ENCODE measurements around the gene ASCL4. TPM values are rescaled to one million over a fixed set of nuclear protein-coding genes. Genes with fewer than 3 reads are reported as not detected.
A peak's percentile ranks its signal among the peaks of the same experiment; 100 is the strongest.

The ASCL4 gene
- total RNA-seq, 1 experiment from 2014 or later, result not detected

DNA sequence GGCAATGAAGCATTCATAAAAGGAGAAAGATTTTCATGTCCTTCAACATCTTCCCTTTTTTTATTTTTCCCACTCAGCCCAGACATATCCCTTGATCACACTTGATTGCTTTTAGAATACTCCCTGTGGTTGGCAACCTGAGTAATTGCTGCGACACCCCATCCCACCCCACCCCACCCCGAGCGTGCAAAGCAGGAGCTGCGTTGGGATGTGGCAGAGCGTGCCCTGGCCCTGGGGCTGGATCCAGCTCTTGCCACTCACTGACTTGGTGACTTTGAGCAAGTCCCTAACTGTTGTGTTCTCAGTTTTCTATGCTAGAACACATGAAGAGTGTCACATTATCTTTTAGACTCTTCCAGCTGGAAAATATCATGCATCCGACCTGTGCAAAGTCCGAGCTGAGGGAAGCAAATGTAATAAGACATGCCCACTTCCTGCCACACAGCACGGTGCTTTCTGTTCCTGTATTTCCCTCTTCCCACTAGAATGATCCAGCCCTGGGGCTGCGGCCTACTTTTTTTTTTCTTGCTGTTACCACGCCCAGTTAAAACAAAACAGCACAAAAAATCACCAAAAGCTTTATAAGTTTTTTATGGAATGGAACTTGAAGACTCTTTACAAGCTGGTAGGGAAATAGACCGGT, 4.0 kb downstream of the ASCL4 start:
- DNase-seq (ENCODE audit: low read depth), result no peak

DNA sequence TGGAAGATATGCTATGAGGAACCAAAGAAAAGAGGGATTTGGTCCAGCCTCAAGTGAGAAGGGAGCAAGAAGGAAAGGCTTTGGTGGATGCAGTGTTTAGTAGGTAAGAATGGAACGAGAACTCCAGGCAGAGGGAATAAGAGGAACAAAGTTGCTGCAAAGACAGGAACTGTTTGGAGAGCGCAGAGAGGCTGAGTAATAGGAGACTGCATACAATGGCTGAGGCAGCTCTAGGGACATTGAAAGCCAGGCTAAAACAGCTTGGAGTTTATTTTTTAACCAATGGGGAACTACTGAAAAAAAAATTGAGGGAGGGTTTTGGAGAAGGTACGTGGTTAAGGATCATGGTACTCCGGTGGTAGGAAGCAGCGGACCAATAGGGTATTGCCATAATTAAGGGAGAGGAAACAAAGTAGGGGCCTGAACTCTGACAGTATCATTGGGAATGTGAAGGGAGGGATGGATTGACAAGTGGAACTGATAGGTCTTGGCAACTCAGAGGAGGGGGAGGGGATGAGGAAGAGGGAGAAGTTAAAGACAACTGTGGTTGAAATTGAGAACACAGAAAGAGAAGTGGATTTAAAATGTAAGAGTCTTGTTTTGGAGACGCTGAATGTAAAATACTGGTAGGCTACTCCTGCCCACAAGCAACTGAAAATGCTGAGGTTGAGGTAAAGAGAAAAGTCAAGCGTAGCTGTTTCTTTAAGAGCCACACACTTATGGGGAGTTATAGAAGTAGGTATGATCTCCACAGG, 4.8 kb downstream of the ASCL4 start:
- DNase-seq (ENCODE audit: low read depth), result no peak

DNA sequence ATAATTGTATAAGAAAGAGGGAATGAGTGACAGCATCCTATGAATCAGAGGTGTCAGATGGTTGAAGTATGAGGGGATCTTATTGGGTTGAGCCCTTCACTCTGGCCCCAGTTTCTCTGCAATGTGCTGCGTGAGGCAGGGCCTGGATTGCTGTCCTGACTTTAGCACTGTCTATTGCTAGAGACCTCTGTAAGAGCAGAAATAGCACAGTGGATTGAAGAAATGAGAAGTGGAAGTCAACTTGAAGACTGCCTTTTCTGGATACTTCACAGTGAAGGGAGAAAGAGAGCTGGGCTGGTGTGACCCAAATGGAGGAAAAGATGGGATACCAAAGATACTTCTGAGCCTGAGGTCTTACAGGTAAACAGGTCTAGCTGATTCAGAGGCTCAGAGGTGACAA, 5.8 kb downstream of the ASCL4 start:
- no peak for DNase-seq (ENCODE audit: low read depth)

DNA sequence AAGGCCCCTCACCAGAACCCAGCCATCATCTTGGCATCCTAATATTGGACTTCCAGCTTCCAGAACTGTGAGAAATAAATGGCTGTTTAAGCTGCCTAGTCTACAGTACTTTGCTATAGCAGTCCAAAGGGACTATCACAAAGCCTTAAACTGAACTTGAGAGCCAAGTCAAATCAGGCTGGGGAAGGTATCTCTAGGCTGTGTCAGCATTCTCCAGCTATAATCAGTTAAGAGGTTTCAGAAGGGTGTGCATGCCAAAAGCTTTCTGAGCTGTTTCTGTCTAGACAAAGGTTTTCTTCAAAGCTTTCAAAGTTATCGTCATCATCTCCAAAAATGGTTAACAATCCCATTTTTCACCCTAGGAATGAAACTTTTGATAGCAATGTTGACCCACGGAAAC, 7.6 kb downstream of the ASCL4 start:
- no peak for DNase-seq (ENCODE audit: low read depth)

DNA sequence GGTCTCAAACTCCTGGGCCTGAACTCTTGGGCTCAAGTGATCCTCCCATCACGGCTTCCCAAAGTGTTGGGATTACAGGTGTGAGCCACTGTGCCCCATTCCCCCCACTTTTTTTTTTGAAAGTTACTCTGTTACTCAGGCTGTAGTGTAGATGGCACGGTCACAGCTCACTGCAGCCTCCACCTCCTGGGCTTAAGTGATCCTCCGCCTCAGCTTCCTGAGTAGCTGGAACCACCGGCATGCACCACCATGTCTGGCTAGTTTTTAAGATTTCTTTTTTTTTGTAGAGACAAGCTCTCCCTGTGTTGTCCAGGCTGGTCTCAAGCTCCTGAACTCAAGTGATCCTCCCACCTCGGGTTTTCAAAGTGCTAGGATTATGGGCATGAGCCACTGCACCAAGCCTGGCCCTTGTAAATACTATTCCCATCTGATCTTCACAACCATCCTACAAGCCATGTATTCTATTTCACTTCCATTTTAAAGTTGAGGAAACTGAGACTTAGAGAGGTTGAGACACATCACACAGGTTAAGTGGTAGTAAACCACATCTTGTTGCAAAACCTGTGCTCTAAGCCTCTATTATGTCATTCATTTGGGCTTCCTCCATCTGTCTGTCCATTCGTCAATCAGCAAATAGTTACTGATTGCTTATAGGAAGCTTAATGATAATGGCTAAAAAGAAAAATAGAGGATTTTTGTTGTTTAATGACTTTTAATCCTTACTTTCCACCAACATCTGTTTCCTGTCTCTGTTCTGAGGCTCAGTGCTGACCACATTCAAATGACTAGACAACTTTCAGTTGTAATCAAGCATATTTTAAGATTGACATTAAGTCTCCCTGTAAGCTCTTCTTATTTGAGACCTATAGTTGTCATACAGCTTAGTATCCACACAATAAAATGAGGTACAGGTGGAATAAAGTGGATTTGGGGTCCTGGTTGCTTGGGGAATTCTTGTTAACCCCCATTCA, 9.2 kb downstream of the ASCL4 start:
- DNase-seq (ENCODE audit: low read depth), result no peak

DNA sequence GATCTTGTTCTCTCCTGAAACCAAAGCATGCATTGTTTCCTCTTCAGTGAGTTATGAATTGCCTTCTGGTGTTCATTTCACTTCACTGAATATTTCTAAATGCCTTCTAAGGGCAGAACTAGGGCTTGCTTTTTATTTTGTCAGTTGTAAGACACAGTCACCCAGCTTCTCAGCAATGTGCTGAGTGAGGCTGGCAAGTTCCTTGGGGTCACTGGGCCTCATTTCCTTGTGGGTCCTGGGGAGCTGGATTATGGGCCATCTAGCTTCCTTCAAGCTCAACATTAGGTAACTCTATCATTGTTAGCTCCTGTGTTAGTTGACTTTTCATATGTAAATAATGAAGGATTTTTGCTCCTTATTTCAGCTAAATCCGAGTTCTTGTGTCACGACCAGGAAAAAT, 13.8 kb downstream of the ASCL4 start:
- DNase-seq (ENCODE audit: low read depth), result no peak

DNA sequence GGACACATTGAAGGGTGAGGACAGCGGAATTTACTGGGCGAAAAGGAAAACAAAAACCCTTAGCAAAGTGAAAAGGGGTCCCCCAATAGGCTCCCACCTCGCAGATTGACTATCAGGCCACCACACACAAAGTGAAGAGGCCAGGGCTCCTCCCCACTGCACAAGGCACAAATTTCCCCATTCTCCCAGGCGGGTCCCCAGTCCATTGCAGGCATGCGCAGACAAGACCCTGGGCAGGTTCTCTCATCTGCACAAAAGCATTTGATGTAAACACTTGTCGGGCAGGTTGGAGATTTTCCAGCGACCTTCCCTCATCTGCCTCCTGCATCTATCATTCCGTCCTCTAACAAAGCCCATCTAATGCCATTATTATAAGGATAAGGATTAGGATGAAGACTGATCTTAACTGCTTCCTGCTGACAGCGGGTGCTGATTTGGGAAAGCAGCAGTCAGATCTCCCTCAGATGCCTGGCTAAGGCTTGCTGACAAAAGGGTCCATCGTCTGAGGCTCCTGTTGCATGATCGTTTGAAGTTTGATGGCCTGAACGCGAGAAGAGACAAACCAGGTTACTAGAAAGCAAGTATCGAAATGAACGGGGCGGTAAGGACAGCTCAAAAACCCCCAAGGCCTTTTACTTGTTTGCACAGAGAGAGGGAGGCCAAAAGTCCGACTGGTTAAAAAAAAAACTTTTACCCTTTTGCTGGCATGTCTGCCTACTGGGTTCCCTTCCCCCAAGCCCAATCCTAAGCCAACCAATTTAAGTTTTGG, 14.4 kb downstream of the ASCL4 start:
- no peak for DNase-seq (ENCODE audit: low read depth)

DNA sequence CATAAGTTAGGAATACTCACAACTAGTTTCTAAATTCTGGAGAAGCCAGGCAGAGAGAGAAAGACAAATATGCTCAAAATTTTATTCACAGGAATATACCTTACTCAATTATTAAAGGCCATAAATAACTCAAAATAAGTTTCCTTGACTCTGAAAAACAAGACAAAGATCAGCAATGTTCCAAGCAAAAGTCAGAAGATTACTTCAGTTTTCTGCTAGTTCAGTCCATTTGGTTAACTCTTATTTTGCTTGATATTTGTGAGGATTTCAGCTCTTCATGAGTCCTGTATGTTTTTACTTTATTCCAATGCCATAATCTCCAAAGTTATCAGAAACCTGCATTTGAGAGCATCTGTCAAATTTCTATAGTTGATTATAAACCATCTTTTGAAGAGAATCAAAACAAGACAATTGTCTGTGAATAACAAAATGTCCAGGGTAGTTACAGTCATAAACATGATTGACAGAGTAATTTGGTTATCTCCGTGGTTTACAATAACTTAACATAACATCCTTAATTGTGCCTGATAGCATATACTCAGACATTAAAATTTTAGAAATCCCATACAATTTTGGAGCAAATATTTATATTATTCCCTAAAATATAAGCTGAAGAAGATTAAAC, 17.1 kb downstream of the ASCL4 start:
- DNase-seq (ENCODE audit: low read depth), result no peak

DNA sequence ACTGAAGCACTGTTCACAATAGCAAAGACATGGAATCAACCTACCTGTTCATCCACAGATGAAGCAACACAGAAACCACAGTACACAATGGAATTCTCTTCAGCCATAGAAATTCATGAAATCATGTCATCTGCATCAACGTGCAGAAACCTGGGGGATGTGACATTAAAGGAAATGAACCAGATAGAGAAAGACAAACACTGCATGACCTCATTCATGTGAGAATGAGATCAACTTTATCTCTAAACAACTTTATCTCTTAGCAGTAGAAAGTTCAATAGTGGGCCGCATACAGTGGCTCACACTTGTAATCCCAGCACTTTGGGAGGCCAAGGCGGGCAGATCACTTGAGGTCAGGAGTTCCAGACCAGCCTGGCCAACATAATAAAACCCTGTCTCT, 19.9 kb downstream of the ASCL4 start:
- DNase-seq (ENCODE audit: low read depth), result no peak

DNA sequence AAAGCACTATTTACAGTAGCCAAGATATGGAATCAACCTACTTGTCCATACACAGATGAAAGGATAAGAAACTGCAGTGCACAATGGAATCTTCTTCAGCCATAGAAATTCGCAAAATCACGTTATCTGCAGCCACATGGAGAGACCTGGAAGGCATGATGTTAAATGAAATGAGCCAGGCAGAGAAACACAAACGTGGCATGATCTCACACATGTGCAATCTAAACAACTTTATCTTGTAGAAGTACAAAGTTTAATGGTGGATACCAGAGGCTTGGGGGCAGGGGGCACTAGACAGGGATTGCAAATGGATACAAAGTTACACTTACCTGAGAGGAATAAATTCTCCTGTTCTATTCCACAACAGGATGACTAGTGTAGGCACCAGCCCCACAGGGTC, 24.1 kb downstream of the ASCL4 start:
- DNase-seq (ENCODE audit: low read depth), result no peak

DNA sequence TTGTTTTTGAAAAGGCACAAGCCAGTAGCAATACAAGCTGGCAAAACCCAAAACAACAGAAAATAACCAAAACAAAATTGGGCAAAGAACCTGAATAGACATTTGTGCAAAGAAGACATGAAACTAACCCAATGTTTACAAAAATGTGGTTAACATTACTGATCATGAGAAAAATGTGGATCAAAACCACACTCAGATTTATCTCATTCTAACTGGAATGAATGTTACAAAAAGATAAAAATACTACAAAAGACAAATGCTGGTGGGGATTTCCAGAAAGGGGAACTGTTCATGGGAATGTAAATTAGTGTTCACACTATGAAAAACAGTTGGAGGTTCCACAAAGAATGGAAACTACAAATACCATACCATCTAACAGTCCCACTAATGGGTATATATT, 26.6 kb downstream of the ASCL4 start:
- peak; percentile 30 for DNase-seq (ENCODE audit: low read depth)

DNA sequence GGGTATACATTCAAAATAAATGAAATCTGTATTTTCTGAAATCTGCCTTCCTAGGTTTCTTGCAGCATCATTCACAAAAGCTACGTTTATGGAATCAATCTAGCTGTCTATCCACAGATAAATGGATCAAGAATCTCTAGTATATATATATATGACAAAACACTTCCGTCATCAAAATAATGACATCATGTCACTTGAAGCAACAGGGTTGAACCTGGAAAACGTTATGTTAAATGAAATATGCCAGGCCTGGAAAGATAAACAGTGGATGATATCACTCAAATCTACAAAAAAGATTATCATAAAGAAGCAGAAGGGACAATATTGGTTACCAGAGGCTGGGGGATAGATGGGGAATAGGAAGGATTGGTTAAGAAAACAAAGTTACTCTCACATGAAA, 28.6 kb downstream of the ASCL4 start:
- no peak for DNase-seq (ENCODE audit: low read depth)

DNA sequence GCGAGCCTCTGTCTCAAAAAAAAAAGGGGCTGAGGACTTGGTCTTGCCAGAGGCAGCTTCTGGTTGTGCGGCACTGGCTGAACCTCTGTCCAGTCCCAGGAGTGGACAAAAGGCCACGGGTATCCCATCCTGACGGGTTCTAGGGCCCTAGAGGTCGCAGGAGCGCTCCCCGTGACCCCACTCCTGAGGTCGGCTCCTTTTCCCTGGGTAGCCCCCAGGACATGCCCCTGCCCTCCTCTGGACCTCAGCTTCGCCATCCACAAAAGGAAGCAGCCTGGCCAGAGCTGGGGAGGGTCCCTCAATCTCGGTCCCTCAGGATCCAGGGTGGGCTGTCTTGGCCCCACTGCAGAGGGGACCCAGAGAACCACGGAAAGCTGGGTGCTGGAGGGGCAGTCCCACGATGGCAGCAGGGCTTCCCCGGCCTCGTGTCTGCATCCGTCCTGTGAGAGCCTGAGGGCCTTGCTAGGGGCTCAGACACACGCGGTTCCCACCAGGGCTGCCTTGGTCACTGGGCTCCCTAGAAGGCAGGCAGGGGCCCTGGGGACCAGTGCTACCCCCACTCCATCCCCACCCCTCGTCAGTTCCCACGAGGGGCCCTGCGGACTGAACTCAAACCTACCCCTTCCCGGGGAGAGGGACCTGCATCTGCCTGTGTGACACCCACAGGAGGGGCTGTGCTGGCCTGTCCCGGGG, 31.1 kb downstream of the ASCL4 start:
- DNase-seq (ENCODE audit: low read depth), result no peak

DNA sequence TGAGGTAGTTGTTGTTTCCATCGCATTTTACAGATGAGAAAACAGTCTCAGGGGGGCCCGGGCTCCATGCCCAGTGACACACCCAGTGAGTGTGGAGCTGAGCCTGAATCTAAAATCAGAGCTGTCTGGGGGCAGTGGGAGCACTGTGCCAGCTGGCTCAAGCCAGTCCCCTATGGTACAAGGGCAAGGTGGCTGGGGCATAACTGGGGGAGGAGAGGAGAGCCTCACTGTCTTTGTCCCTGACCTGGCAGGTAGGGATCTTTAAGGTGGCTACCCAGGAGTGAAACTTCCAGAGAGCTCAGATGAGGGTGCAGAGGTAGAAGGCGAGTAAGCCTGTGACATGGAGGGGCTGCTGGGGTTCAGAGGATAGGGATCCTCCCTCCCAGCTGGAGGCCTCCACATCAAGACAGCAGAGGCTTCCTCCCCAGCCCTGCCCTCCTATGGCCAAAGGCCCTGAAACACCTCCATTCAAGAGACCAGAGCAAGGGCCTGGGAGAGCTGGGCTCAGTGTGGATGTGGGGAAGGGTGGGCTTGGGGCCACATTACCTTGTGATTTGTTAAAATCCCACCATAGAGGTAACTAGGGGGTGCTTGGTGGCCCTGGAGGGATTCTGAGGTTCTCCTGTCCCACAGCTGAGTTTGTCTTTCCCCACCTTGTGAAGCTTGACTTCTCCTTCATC, 33.1 kb downstream of the ASCL4 start:
- no peak for DNase-seq (ENCODE audit: low read depth)

DNA sequence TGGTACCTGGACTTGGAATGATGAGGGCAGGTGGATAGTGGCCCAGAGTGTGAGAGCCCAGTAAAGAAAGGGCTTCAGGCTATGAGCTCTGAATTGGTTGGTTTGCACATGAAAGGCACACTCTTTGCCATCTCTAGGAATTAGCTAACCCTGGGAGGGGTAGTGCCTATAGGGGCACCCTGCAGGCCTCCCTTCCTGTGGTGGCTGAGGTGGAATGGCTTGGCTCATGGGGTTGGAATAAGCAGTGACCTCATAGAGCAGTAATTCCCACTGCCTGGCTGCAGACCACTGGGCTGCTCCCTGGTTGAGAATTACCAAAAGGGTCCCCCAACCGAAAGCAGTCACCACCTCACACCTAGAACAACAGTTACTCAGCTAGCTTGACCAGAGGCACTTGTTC, 42.7 kb downstream of the ASCL4 start:
- no peak for DNase-seq (ENCODE audit: low read depth)

DNA sequence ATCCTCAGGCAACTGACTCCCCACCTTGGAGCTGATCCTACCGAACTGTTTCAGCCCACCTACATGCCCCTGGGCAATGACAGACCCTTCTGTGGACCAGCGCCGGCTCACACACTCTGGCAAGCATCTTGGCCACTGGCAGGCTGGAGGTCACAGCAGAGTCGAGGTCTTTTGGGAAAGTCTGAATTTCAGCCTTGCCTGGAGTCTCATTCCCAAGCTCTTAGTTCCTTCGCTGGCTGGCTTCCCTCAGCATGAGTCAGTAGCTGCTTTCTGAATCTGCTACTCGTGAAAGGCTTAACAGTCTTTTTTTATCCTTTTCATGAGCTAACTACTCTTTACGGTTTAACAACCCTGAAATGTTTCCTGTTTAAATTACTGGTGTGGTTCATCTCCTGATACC, 44.5 kb downstream of the ASCL4 start:
- DNase-seq (ENCODE audit: low read depth), result peak; percentile 70

DNA sequence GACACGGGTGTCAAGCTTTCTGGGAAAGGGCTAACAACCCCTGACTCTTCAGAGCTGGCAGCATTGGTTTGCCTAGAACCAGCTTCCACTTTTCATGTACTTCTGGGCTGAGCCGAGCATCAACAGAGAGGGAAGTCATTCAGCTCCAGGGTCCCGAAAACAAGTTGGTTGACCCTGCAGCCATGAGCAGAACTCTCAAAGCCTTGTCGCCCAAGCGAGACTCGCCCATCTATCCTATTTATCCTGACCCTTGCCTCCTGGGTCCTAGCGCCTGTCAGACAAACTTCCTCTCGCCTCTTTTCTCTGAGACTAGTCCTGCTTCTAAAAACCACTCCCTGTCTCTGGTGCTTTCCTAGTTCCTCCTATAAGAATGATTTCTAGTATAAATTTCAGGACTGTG, 47.9 kb downstream of the ASCL4 start:
- no peak for DNase-seq (ENCODE audit: low read depth)

Measured in RPMI7951 (cell line).